Epithelial cell of esophagus (primary cell): ENCODE measurements around the gene BMF.
A peak's percentile ranks its signal among the peaks of the same experiment; 100 is the strongest.

Experiments used
- DNase-seq: peaks from one replicate; pipeline ENCODE4 v3.0.0; 2010; ENCODE audit warnings: low read depth
- H3K4me3 ChIP-seq: 2 replicates; pipeline ENCODE4 v1.5.1; 2011; ENCODE audit warnings: mild to moderate bottlenecking, low read length, control low read depth
- TF ChIP-seq, protein P1 (sequence below): IDR thresholded peaks from 2 replicates; pipeline ENCODE4 v1.5.1; 2011; ENCODE audit warnings: low read depth, mild to moderate bottlenecking, low read length, control low read depth, inconsistent platforms; ENCODE audit not compliant: insufficient read depth; ENCODE audit errors: missing control alignments

BMF gene

DNA sequence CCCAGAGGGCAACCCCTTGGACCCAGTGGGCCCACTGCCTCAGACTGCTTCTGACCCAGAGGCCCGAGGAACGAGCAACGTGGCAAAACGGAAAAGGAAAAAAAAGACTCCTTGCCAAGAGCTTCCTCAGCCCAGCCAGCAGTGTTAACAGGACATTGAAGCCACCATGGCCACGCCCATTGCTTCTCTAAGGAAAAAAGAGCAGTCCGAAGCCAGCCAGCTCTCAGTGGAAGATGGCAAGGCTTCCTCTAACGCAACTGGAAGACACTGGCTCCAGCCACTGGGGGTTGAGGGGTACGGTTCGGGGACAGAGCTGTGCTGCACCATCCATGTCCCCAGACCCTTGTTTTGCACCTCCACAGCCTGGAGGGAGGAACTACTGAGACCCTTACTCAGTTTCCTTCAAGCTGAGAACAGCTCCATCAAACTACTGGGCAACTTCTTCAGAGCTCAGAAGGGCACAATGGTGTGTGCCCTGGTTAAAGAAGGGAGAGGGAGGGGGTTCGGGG, 10.7 kb downstream of the BMF start:
- no peak for DNase-seq
- TF ChIP-seq, protein P1, sequence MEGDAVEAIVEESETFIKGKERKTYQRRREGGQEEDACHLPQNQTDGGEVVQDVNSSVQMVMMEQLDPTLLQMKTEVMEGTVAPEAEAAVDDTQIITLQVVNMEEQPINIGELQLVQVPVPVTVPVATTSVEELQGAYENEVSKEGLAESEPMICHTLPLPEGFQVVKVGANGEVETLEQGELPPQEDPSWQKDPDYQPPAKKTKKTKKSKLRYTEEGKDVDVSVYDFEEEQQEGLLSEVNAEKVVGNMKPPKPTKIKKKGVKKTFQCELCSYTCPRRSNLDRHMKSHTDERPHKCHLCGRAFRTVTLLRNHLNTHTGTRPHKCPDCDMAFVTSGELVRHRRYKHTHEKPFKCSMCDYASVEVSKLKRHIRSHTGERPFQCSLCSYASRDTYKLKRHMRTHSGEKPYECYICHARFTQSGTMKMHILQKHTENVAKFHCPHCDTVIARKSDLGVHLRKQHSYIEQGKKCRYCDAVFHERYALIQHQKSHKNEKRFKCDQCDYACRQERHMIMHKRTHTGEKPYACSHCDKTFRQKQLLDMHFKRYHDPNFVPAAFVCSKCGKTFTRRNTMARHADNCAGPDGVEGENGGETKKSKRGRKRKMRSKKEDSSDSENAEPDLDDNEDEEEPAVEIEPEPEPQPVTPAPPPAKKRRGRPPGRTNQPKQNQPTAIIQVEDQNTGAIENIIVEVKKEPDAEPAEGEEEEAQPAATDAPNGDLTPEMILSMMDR: no peak
- no peak overlapping the region for H3K4me3 ChIP-seq

GRCh38 chr15:40097096-40097967, 11.3 kb downstream of the BMF start:
- no peak overlapping the region for H3K4me3 ChIP-seq
- DNase-seq: no peak
- TF ChIP-seq, protein P1: no peak

GRCh38 chr15:40096094-40096891, 12.4 kb downstream of the BMF start:
- no peak for DNase-seq
- no peak overlapping the region for H3K4me3 ChIP-seq
- TF ChIP-seq, protein P1: no peak

- no peak for DNase-seq
- TF ChIP-seq, protein P1: no peak
- no peak overlapping the region for H3K4me3 ChIP-seq
Observed at GRCh38 chr15:40095371-40096093, 13.1 kb downstream of the BMF start.

GRCh38 chr15:40094156-40094555, 14.5 kb downstream of the BMF start:
- no peak for DNase-seq
- TF ChIP-seq, protein P1: no peak
- H3K4me3 ChIP-seq: no peak overlapping the region

DNA sequence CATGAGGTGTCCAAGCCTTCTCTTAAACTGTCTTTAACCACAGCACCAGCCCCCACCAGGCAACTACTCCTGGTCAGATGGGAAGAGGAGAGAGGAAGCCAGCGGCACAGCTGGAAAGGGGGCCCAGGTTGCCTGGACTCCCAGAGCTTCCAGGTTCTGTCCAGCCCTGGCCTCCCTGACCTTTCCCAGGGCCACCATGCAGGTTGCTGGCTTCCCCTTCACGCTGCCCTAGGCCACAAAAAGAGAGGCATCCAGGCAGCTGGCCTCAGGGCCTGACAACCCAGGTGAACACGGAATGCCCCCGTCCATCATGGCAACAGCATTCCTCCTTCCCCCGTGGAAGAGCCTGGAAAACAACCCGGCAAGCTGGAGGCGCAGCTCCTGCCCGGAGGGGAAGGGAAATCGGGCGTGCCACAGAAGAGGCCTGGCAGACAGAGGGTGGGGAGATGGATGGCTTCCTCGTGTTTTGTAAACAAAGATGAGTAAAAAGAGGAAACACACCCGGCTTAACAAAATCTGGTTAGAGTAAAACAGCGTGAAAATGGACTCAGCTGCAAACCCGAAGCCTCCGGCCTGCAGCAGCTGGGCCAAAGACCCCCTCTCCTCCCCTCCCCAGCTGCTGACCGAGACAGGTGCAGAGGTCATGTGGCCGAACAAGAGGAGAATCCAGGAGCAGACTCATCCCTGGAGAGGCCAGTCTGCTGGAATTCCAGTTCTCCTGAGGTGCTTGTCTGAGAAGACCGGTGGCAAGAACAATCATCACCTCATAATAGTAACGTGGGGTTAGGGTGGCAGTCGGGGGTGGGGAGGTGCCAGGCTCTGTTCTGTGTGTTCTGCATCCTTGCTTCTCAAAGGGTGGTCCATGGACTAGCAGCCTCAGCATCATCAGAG, 15.5 kb downstream of the BMF start:
- no peak overlapping the region for H3K4me3 ChIP-seq
- DNase-seq: peak; percentile 76
- TF ChIP-seq, protein P1: no peak
